Endothelial cell of umbilical vein (primary cell): ENCODE measurements around the gene RASSF9. TPM values are rescaled to one million over a fixed set of nuclear protein-coding genes. Genes with fewer than 3 reads are reported as not detected.

ENCODE experiments used
- BruUV-seq: library from RNA; stranded (reverse); fragments of 400-500 nt; replicated peaks from 2 replicates; lab custom pipeline; 2021; lab: Mats Ljungman, UMichigan
- CTCF ChIA-PET: fragments of 300-600, 350-600 bp; sonication (Branson Sonifier 250); formaldehyde crosslinking; loops from one replicate; lab custom pipeline; 2021; ENCODE audit warnings: antibody characterized with exemption, inconsistent platforms; lab: Charles Lee
- POLR2A ChIA-PET: fragments of 300-600, 350-600 bp; sonication (Branson Sonifier 250); formaldehyde crosslinking; loops from one replicate; lab custom pipeline; 2021; ENCODE audit warnings: antibody characterized with exemption, inconsistent platforms; lab: Charles Lee
- DNase-seq: peaks from one replicate; pipeline ENCODE4 v3.0.0-alpha.2; 2011; ENCODE audit warnings: low read depth, low spot score
- FAIRE-seq: peaks from 2 replicates; lab custom pipeline; 2011; peaks lifted over from hg19 to GRCh38; lab: Jason Lieb, UNC
- H2AFZ ChIP-seq: 2 replicates; pipeline ENCODE4 v1.6.0; 2012; ENCODE audit warnings: low read depth, low read length, control low read depth, inconsistent platforms
- H3K27ac ChIP-seq: 2 replicates; pipeline ENCODE4 v1.5.1; 2011; ENCODE audit warnings: low read depth, mild to moderate bottlenecking, control low read depth, low read length, moderate library complexity; ENCODE audit not compliant: insufficient read depth
- H3K27me3 ChIP-seq, 2 experiments: 2 replicates each; pipeline versions ENCODE4 v1.6.0 to v1.6.1; 2011; ENCODE audit warnings: low read length in 2 of 2, mixed read lengths in 1 of 2; ENCODE audit not compliant: control insufficient read depth in 2 of 2, insufficient read depth in 2 of 2
- H3K36me3 ChIP-seq, 2 experiments: 2 replicates in 1 of 2; 3 replicates in 1 of 2; pipeline ENCODE4 v1.5.1; 2011; ENCODE audit warnings: low read length in 2 of 2, mild to moderate bottlenecking in 1 of 2, moderate library complexity in 1 of 2; ENCODE audit not compliant: control insufficient read depth in 2 of 2, insufficient read depth in 2 of 2; ENCODE audit errors: extremely low read depth in 1 of 2
- H3K4me1 ChIP-seq: 3 replicates; pipeline ENCODE4 v1.5.1; 2011; ENCODE audit warnings: mild to moderate bottlenecking, low read length; ENCODE audit not compliant: control insufficient read depth, insufficient read depth; ENCODE audit errors: extremely low read depth
- H3K4me2 ChIP-seq: 2 replicates; pipeline ENCODE4 v1.6.1; 2011; ENCODE audit warnings: low read length, control low read depth, mixed read lengths; ENCODE audit not compliant: insufficient read depth
- H3K4me3 ChIP-seq, 3 experiments: fragments of 200-600 bp in 1 of 3; sonication (generic), shearing (Covaris generic) in 1 of 3; replicated peaks in 1 of 3; 2 replicates each; pipeline ENCODE4 v1.5.1; 2011 to 2016; ENCODE audit warnings: control low read depth in 3 of 3, low read length in 3 of 3, mild to moderate bottlenecking in 2 of 3, inconsistent platforms in 1 of 3, low read depth in 1 of 3, moderate library complexity in 1 of 3; ENCODE audit not compliant: insufficient read depth in 1 of 3
- H3K79me2 ChIP-seq: 2 replicates; pipeline ENCODE4 v1.6.0; 2012; ENCODE audit warnings: low read length, inconsistent platforms; ENCODE audit not compliant: control insufficient read depth, insufficient read depth
- H3K9ac ChIP-seq: replicated peaks from 2 replicates; pipeline ENCODE3; 2011; ENCODE audit warnings: low read length, control low read depth; ENCODE audit not compliant: insufficient read depth; ENCODE audit errors: extremely low read depth
- H3K9me1 ChIP-seq: replicated peaks from 3 replicates; pipeline ENCODE4 v1.6.0; 2011; ENCODE audit warnings: mild to moderate bottlenecking, low read length; ENCODE audit not compliant: control insufficient read depth, insufficient read depth; ENCODE audit errors: extremely low read depth
- H3K9me3 ChIP-seq: replicated peaks from 2 replicates; pipeline ENCODE4 v1.5.1; 2012; ENCODE audit warnings: low read length, inconsistent platforms; ENCODE audit not compliant: control insufficient read depth, insufficient read depth
- H4K20me1 ChIP-seq: replicated peaks from 2 replicates; pipeline ENCODE3; 2011; ENCODE audit warnings: mild to moderate bottlenecking, low read length; ENCODE audit not compliant: control insufficient read depth, insufficient read depth; ENCODE audit errors: extremely low read depth
- CTCF ChIP-seq, 2 donors: IDR thresholded peaks; 1 replicate in 1 of 2; 2 replicates in 1 of 2; pipeline ENCODE4 v1.5.1; 2011; ENCODE audit warnings: low read length in 2 of 2, mild to moderate bottlenecking in 2 of 2, moderate library complexity in 2 of 2, control low read depth in 1 of 2, inconsistent platforms in 1 of 2, low read depth in 1 of 2; ENCODE audit not compliant: insufficient read depth in 1 of 2; ENCODE audit errors: extremely low read depth in 1 of 2
- EZH2 ChIP-seq: IDR thresholded peaks from 2 replicates; pipeline ENCODE4 v1.6.1; 2012; ENCODE audit warnings: borderline replicate concordance, low read depth, mild to moderate bottlenecking, moderate library complexity, low read length, inconsistent platforms; ENCODE audit not compliant: severe bottlenecking
- FOS ChIP-seq: IDR thresholded peaks from 2 replicates; pipeline ENCODE4 v1.6.1; 2011; ENCODE audit warnings: mild to moderate bottlenecking, low read length, moderate library complexity, borderline replicate concordance; ENCODE audit not compliant: insufficient read depth
- GATA2 ChIP-seq: IDR thresholded peaks from 2 replicates; pipeline ENCODE4 v1.7.0; 2011; ENCODE audit warnings: low read depth, mild to moderate bottlenecking, moderate library complexity, mixed read lengths, low read length; ENCODE audit not compliant: insufficient read length, insufficient read depth
- JUN ChIP-seq: IDR thresholded peaks from 2 replicates; pipeline ENCODE4 v1.6.1; 2011; ENCODE audit warnings: borderline replicate concordance, low read depth; ENCODE audit not compliant: insufficient read length, insufficient read depth
- MAX ChIP-seq: IDR thresholded peaks from 2 replicates; pipeline ENCODE4 v1.6.1; 2011; ENCODE audit not compliant: insufficient read depth, insufficient read length
- MYC ChIP-seq: IDR thresholded peaks from one replicate; pipeline ENCODE4 v1.6.1; 2011; ENCODE audit warnings: mild to moderate bottlenecking, low read depth, low read length
- POLR2A ChIP-seq: IDR thresholded peaks from 2 replicates; pipeline ENCODE4 v1.6.1; 2012; ENCODE audit warnings: low read depth, mild to moderate bottlenecking, control low read depth, low read length
- POLR2AphosphoS5 ChIP-seq: IDR thresholded peaks from 2 replicates; pipeline ENCODE4 v1.6.1; 2012; ENCODE audit warnings: low read depth, mild to moderate bottlenecking, control low read depth, low read length, moderate library complexity; ENCODE audit not compliant: insufficient read depth
- dilution Hi-C: fragments of 300-500 bp; cut with MboI; formaldehyde crosslinking; loops from one replicate; pipeline ENCODE4 v1.15.0; 2019; ENCODE audit warnings: low sequenced_read_pairs; ENCODE audit not compliant: extremely low pct_ligation_motif_present
- intact Hi-C: fragments of 100-400 bp; cut with micrococcal nuclease; formaldehyde crosslinking; loops from one replicate; pipeline ENCODE4 v1.10.0; 2022
- polyA plus RNA-seq, 4 experiments: library from polyadenylated mRNA; depleted of rRNA in 3 of 4; stranded (reverse) in 3 of 4; unstranded in 1 of 4; fragments of >200 nt; gene quantifications; 2 replicates each; pipeline versions ENCODE4 v1.2.1 to v1.2.3, GENCODE V29; 2011 to 2012; ENCODE audit warnings: missing spikeins in 1 of 4
- total RNA-seq: library from RNA; stranded (reverse); gene quantifications from 2 replicates; pipeline ENCODE4 v1.2.3, GENCODE V29; 2021

Gene RASSF9
- total and polyA plus RNA-seq, 2 donors (not counting 3 experiments of a cell fraction or from before 2014, with no cell fraction given), result 2.1 to 2.3 TPM

DNA sequence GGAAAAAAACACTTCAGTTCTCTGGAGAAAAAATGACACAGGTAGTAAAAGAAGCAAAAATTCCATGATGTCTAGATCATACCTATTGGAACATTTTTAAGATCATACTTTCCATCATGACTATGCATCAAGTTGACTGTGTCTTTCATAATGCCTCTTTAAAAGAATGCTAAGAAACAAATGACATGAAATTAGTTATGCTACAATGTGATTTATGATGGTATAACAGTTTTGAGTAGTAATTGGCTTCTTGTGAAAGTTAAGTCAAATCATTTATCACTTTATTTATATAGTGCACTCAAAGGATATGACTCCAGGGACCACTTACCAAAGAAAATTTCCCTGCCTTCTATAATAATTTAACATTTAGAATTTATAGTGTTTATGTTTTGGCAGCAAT, 28.5 kb downstream of the RASSF9 start:
- H3K9me3 ChIP-seq, result no peaks in the 10 kb centered on the region
- dilution Hi-C loops, result no loop called here
- no peaks in the 10 kb centered on the region for H3K79me2 ChIP-seq
- no peaks in the 10 kb centered on the region for H3K27me3 ChIP-seq
- no peak for FAIRE-seq
- TF ChIP-seq GATA2 (no peak), MYC (no peak), POLR2AphosphoS5 (no peak)
- H3K27ac ChIP-seq, result no peak overlapping the region
- no TSS peak for BruUV-seq
- H3K36me3 ChIP-seq, result peaks cover 0 to 8% of the 10 kb centered on the region in 2 experiments
- CTCF ChIA-PET, result no interaction called here
- DNase-seq, result no peak
- no peak overlapping the region for H3K4me3 ChIP-seq
- intact Hi-C loops, result no loop called here
- no peaks in the 10 kb centered on the region for H4K20me1 ChIP-seq
- H3K4me1 ChIP-seq, result peaks cover 8% of the 10 kb centered on the region
- H2AFZ ChIP-seq, result no peak overlapping the region
- no peaks in the 10 kb centered on the region for H3K9me1 ChIP-seq
- H3K4me2 ChIP-seq, result no peak overlapping the region
- POLR2A ChIA-PET, result no interaction called here
- no peak overlapping the region for H3K9ac ChIP-seq

GRCh38 chr12:85805654-85806053, 30.6 kb downstream of the RASSF9 start:
- dilution Hi-C loops, result no loop called here
- ChIA-PET CTCF (interaction anchor here (0.9 to 1.6 kb wide), 3 partner anchors 11 to 30 kb away, joined by 3 to 7 read pairs (median 5); partner anchors contain the start of gene RASSF9), POLR2A (no interaction called here)
- no peak for FAIRE-seq
- no peak overlapping the region for H3K4me3 ChIP-seq
- no peak overlapping the region for H3K9ac ChIP-seq
- H3K27me3 ChIP-seq, result no peaks in the 10 kb centered on the region
- no peak overlapping the region for H3K27ac ChIP-seq
- TF ChIP-seq JUN, result no peak
- no peak for TF ChIP-seq POLR2AphosphoS5
- no peak for TF ChIP-seq MAX
- TF ChIP-seq GATA2, result no peak
- TF ChIP-seq EZH2, result no peak
- no peak for TF ChIP-seq CTCF (IDR thresholded peaks at IDR 0.05; ENCODE audit: extremely low read depth in 1 of 2, insufficient read depth in 1 of 2, low read depth in 1 of 2, low read length in 2 of 2)
- no peak for TF ChIP-seq FOS
- TF ChIP-seq MYC, result no peak
- TF ChIP-seq POLR2A, result no peak
- H4K20me1 ChIP-seq, result no peaks in the 10 kb centered on the region
- DNase-seq, result no peak
- no TSS peak for BruUV-seq
- intact Hi-C loops, result no loop called here
- H2AFZ ChIP-seq, result no peak overlapping the region
- H3K4me1 ChIP-seq, result peaks cover 8% of the 10 kb centered on the region
- no peaks in the 10 kb centered on the region for H3K79me2 ChIP-seq
- H3K9me3 ChIP-seq, result no peaks in the 10 kb centered on the region
- no peak overlapping the region for H3K4me2 ChIP-seq
- no peaks in the 10 kb centered on the region for H3K9me1 ChIP-seq
- peaks cover 0 to 8% of the 10 kb centered on the region in 2 experiments for H3K36me3 ChIP-seq
